Fibroblast of mammary gland (primary cell): ENCODE results near the gene DDX17.

ENCODE experiments used
- DNase-seq: peaks from one replicate; pipeline ENCODE4 v3.0.0-alpha.2; 2010; ENCODE audit warnings: low read depth
- H3K4me3 ChIP-seq: 2 replicates; pipeline ENCODE4 v1.5.1; 2011; ENCODE audit warnings: low read depth, mild to moderate bottlenecking, low read length, moderate library complexity; ENCODE audit not compliant: control insufficient read depth
- CTCF ChIP-seq: conservative IDR thresholded peaks from 2 replicates; pipeline ENCODE4 v1.5.1; 2011; ENCODE audit warnings: low read depth, low read length, inconsistent platforms; ENCODE audit not compliant: control insufficient read depth, insufficient read depth

DDX17 gene

GRCh38 chr22:38523479-38523878 is 17.4 kb upstream of the DDX17 start:
- no peak for TF ChIP-seq CTCF
- no peak for DNase-seq
- H3K4me3 ChIP-seq: no peak overlapping the region

- no peak overlapping the region for H3K4me3 ChIP-seq
- no peak for DNase-seq
- TF ChIP-seq CTCF: no peak
Observed at GRCh38 chr22:38523029-38523428, 16.9 kb upstream of the DDX17 start.

- no peak overlapping the region for H3K4me3 ChIP-seq
- no peak for DNase-seq
- TF ChIP-seq CTCF: no peak
Observed at GRCh38 chr22:38519453-38520250, 13.5 kb upstream of the DDX17 start.

GRCh38 chr22:38518620-38519019 is 12.5 kb upstream of the DDX17 start:
- DNase-seq: no peak
- no peak overlapping the region for H3K4me3 ChIP-seq
- TF ChIP-seq CTCF: no peak

- no peak for TF ChIP-seq CTCF
- no peak for DNase-seq
- H3K4me3 ChIP-seq: no peak overlapping the region
Observed at GRCh38 chr22:38513063-38513462, 7.0 kb upstream of the DDX17 start.

GRCh38 chr22:38510416-38510970 is 4.4 kb upstream of the DDX17 start:
- TF ChIP-seq CTCF: no peak
- H3K4me3 ChIP-seq: no peak overlapping the region
- DNase-seq: no peak
